KBM-7 (cell line): ENCODE results near the gene RTP5.
"Not testable (repeated sequence)": the region's sequence is repeated elsewhere in the genome, so short reads cannot be mapped to it uniquely, and the experiment has no call there.

ENCODE experiments used
- DNase-seq: peaks from one replicate; pipeline ENCODE4 v3.0.0-alpha.2; 2015
- in situ Hi-C: fragments of 300-500 bp; cut with MboI; formaldehyde crosslinking; loops from 2 replicates; pipeline ENCODE4 v1.14.3; 2020; ENCODE audit warnings: low sequenced_read_pairs, low pct_unique_long_range_greater_than_20kb, mixed read lengths

Gene RTP5

DNA sequence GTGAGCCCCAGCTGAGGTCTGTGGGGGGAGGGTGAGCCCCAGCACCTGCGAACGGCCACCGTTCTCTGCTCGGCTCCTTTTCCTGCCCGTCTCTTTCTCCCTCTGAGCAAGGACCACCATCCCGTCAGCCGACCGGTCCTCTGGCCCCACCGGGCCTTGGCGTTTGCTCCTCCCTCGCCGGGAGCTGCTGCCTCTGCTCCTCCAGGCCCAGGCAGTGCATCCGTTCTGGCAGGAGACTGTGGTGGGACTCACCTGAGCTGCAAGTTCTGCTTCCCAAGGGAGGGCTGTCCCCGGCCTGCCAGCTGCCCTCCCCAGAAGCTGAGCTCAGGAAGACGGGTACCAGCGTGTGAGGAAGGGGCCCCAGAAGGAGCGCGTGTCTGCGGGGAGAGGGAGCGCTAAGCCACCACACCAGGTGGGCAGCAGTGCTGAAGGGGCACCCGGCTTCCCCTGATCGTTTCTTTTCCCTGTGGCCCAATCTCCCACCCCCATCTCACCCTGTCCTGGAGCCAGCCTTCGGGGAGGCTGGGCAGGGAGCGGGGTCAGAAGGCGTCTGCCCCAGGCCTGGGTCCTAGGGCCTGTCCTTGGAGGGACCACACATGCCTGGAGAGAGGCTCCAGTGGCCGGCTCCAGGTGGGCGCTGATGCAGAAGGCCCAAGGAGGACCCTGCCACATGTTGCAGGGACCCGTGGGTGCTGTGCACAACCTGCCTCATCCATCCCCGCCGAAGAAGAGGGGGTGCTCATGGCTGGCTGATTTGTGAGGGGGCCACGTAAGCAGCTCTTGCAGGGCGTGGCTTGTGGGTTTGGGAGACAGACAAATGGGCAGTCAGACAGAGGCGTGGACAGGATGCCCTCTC lies 2.5 kb upstream of the RTP5 start:
- in situ Hi-C loops = no loop called here
- DNase-seq = no peak

DNA sequence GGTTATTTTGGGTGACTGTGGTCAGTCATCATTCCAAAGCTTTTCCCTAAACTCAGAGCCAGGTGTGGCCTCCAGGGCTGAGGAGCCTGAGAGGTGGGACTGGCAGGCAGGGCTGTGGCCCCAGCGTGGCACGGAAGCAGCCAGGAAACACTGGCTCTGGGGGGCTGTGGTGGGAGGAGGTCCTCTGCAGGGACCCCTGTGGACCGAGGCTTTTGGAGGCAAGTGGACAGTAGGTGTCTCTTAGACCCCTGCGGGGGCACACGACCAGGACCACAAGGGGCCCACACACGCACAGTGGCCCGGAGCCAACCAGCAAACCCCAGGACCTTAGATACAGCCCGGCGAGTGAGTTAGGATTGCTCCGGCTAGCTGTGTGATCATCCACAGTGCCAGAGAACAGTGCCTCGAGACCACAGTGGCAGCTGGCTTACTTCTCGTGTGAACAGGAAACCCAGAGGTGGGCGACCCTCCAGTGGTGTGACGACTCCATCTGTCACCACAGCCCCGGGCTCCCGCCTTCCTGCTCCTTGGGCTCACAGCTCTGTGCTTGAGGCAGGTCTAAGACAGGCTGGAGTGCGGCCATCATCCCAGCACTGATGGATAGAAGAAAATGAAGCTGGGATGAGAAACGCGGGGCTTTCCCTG lies 1.6 kb upstream of the RTP5 start:
- DNase-seq = no peak
- in situ Hi-C loops = no loop called here

DNA sequence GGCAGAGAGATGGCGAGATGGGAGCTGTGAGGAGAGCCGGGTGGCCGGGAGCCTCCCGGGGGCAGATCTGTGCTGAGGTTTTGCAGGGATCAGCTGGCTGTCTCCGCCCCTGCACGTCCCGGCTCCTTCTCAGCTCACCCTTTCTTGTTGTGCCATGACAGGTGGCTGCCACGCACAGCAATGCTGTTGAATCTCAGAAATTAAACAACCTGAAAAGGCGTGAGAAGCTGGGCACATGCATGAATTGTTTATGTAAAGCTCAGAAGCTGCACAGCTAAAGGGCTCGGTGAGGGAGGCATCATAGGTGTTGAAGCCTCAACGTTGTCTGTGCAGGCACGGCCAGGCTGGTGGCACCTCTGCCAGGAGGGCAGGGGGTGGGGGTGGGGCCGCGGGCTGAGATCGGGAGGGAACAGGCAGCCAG lies 858 bp upstream of the RTP5 start:
- in situ Hi-C loops = no loop called here
- no peak for DNase-seq

DNA sequence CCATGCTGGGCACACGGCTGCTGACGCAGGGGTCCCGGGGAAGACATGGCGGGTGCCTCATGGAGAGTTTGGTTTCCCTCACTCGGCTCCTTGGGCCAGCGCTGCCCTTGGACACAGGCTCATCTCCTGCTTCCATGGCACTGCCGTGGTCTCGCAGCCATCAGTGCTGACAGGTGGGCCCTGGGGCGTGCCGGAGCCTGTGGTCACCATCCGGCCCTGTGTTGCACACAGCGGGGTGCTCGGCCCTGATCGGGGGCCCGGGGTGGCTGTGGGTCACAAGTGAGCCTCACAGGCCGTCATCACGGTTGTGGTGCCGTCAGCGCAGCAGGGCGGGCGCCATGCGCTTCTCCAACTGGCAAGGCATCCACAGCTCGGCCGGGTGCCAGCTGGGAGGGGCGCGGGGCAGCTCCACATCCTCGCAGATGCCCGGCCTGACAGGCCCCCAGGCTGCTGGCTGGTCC lies 582 bp downstream of the RTP5 start:
- DNase-seq = no peak
- in situ Hi-C loops = no loop called here

DNA sequence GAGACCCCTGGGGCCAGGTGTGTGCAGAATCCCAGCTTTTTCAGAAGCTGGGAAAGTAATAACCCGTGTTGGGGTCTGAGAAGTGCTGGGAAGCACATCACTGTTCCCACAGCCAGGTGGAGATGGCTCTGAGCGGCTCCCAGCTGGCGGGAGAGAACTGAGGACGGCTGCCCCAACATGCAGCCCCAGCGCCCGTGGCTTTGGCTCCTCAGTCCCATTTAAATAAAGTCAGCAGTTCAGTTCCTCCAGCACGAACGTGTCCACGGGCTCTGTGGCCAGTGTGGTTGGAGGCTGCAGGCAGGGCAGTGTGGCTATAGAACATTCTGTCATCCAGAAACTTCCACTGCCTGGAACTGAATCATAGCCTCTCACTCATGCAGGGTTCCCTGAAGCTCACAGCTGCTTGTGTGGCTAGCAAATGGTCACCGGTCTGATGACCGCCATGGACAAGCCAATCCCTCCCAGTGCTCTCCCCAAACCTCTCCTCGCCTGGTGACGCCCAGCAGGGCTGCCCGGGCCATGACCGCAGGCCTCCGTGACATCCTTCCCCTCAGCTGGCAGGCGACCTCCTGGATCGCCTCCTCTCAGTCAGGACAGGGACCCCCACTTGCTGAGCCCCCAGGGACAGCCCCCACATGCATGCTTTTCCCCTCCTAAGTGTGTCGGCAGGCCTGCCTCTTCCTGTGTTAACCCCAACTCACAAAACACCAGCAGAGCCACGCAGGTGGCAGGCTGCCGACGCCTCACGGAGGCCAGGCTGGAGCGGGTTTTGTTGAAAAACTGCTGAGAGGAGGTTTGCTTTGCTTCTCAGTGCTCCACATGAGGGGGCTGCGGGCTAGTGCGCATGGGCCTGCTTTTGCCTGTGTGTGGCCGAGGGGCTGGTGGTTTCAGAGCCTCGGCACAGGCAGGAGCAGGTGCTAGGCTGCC lies 1.3 kb downstream of the RTP5 start:
- DNase-seq = no peak
- in situ Hi-C loops = no loop called here

DNA sequence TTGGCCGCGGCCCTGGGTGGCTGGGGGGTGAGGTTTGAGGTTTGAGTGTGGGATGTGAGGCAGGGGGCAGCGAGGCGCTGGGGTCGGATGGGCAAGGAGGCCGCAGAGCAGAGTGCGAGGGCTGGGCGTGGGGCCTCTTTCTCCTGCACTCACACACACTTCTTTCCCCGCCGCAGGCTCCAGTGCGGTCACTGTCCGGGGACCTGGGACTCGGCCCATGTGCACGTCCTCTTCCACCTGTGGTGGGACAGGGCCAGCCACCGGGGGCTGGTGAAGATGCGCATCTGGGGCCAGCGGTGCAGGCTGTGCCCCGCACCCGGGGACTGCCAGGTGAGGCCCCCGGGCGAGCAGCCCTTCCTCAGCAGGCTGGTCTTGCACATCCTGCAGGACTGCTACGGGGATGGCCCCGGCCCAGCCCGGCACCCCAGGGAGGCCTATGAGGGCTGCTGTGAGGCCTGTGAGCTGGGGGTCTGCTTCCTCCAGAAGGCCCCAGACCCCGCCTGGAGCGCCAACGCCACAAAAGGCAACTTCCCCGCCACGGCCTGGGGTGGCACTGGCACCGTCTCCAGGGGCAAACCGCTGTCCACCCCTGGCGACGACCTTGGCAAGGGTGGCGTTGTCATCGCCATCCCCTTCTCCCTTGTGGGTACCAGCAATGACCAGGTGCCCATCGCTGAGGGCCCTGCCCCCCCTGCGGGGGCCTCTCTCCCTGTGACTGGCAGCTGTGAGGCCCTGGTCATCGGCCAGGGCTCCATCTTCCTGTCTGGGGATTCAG lies 2.2 kb downstream of the RTP5 start:
- in situ Hi-C loops = no loop called here
- no peak for DNase-seq

DNA sequence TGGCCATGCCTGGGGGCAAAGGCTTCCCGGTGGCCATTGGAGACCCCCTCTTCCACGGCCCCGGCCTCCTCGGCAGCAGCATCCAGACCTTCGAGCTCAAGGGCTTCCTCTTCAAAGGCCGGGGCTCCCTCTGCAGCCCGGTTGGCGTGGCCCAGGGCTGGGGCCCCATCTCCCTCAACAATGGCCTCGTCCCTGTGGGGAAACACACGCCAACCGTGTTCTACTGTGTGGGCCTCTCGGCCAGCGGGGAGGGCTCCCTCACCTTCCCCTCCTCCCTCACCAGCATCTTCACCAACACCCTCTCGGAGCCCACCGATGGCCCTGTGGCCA lies 2.7 kb downstream of the RTP5 start:
- DNase-seq = no peak
- in situ Hi-C loops = no loop called here

DNA sequence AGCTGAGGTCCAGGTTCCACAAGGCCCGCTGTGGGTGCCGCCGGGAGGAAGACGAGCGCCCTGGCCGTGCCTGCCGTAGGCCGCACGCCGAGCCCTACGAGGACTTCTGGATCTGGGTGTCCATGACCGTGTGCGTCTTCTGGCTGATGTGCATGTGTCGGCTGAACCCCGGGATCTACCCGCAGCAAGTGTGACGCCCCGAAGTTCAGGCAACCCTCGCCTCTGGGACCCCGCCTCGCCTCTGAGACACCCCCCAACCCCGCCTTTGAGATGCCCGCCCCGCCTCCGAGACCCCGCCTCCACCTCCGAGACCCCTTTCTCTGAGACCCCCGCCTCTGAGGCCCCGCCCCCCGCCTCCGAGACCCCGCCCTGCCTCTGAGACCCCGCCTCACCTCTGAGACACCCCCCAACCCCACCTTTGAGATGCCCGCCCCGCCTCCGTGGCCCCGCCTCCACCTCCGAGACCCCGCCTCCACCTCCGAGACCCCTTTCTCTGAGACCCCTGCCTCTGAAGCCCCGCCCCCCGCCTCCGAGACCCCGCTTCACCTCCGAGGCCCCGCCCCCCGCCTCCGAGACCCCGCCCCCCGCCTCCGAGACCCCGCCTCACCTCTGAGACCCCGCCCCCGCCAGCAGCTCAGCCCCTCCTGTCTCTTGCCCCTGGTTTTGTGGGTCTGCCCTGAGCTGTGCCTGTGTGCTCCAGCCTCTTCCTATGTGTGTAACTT lies 3.7 kb downstream of the RTP5 start:
- in situ Hi-C loops = no loop called here
- DNase-seq = no peak

DNA sequence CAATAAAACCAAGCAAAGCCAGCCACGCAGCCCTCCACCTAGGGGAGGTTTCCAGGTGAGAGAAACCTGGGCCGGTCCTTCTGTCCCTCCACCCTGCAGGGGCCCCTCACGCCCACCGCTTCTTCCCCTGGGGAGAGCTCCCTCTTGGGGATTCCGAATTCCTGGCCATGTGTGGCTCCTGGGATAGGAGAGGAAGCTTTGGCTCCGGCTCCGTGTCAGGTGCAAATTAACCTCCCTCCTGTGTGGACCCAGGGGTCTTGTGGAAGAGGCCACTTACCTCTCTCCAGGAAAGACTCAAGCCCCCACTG lies 4.2 kb downstream of the RTP5 start:
- in situ Hi-C loops = no loop called here

DNA sequence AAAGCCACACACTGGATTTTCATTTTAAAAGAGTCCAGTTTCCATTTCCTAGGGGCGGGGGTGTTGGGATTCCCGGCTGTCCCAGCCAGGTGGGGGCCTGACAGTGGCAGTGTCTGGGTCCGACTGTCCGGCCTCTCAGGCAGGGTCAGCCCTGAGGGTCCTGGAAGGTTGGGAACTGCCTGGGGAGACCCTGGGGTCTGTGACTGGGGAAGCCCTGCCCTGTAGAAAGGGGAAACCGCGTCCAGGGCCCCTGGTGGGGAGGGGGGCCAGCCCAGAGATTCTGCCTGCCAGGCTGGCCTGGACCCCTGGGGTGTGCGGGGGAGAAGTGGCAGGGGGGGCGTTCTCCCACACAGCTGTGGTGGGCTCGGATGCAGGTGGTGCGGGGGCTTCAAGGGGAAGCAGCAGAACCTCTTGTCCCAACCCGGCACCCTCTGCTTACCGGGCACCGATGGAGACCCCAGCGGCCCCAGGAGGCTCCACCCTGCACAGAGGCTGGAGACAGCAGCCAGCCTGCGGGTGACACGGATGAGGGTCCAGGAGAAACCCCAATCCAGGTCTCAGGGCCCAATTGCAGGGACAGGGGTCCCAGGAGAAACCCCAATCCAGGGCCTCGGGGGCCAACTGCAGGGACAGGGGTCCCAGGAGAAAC lies 4.9 kb downstream of the RTP5 start:
- in situ Hi-C loops = no loop called here

More for the DNA sequence above, 4.2 kb downstream of the RTP5 start:
- no peak for DNase-seq

DNA sequence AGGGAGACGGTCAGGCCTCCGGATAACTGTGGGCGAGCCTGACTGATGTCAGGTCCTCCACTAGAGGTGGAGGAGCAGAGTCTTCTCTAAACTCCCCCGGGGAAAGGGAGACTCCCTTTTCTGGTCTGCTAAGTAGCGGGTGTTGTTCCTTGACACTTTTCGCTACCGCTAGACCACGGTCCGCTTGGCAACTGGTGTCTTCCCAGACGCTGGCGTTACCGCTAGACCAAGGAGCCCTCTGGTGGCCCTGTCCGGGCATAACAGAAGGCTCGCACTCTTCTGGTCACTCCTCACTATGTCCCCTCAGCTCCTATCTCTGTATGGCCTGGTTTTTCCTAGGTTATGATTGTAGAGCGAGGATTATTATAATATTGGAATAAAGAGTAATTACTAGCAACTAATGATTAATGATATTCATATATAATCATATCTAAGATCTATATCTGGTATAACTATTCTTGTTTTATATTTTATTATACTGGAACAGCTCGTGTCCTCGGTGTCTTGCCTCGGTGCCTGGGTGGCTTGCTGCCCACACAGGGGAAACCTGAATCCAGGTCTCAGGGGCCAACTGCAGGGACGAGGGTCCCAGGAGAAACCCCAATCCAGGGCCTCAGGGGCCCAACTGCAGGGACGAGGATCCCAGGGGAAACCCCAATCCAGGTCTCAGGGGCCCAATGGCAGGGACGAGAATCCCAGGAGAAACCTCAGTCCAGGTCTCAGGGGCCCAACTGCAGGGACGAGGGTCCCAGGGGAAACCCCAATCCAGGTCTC lies 6.4 kb downstream of the RTP5 start:
- DNase-seq = peak; percentile 65
- in situ Hi-C loops = not testable (repeated sequence)

More for the DNA sequence above, 4.9 kb downstream of the RTP5 start:
- no peak for DNase-seq

DNA sequence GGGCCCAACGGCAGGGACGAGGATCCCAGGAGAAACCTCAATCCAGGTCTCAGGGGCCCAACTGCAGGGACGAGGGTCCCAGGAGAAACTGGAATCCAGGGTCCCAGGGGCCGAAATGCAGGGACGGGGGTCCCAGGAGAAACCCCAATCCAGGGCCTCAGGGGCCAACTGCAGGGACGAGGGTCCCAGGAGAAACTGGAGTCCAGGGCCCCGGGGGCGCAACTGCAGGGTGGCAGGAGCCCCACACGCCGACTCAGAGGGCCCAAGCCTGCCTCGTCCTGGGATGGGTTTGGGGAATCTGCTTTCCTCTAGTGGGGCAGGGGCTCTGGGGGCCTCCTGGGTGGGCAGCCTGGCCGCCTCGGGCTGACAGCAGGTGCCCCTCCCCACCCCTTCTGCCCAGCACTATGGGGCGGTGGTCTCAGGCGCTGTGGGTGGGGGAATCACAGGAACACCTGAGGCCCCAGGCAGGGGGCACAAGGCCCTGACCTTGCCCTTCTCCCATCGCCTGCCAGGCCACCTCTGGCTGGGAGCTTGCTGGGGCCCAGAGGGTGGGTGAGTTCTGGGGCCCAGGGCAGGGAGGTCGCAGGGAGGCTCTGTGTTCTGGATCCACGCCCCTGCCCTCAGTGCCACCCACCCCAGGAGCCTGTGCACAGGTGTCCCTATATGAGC lies 7.1 kb downstream of the RTP5 start:
- in situ Hi-C loops = no loop called here

DNA sequence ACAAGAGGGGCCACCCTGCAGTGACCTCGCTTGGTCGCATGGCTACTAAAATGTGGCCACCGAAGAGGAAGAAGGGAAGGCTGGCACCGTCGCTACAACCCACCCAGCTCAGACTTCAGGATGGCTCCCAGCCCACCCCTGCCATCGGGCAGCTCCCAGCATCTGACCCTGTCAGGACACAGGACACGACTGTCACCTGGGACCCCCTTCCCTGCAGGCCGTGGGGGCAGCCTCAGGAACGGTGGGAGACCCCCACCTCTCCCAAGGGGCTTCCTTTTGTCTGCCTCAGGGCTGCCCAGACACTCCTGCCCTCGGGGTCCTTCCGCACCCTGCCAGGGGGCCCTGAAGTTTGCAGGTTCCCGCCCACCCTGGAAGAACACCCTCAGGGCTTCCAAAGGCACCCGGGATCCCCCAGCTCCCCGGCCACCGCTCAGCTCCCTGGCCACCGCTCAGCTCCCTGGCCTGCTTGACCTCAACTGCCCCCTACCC lies 7.7 kb downstream of the RTP5 start:
- in situ Hi-C loops = no loop called here
- no peak for DNase-seq

More for the DNA sequence above, 7.1 kb downstream of the RTP5 start:
- DNase-seq = no peak

DNA sequence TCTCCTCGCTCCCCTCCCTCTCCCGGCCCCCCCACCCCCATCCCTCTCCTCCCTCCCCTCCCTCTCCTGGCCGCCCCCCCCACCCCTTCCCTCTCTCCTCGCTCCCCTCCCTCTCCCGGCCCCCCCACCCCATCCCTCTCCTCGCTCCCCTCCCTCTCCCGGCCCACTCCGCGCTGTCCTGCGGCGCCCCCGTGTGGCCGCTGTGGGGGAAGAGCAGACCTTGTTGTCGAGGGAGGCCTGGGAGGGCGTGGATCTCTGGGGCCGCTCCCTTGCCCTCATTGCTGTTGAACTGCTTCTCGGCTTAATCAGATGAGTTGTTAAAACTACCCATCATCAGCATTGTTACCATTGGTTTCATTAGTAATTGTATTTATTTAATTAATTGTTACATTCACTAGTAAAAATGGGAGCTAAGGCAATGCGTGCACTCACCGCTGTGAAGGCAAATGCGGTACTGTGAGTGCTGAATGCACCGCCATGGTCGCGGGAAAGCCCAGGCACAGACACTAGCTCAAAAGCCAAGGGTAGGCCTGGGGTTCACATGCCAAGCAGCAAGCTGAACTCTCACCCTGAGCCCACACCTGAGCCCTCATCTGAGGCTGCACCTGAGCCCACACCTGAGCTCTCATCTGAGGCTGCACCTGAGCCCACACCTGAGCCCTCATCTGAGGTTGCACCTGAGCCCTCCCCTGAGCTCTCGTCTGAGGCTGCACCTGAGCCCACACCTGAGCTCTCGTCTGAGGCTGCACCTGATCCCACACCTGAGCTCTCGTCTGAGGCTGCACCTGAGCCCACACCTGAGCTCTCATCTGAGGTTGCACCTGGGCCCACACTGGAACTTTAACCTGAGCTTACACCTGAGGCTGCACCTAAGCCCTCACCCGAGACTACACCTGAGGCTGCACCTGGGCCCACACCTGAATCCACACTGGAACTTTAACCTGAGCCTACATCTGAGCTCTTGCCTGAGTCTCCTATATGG lies 8.8 kb downstream of the RTP5 start:
- in situ Hi-C loops = no loop called here
- DNase-seq = peak; percentile 73

DNA sequence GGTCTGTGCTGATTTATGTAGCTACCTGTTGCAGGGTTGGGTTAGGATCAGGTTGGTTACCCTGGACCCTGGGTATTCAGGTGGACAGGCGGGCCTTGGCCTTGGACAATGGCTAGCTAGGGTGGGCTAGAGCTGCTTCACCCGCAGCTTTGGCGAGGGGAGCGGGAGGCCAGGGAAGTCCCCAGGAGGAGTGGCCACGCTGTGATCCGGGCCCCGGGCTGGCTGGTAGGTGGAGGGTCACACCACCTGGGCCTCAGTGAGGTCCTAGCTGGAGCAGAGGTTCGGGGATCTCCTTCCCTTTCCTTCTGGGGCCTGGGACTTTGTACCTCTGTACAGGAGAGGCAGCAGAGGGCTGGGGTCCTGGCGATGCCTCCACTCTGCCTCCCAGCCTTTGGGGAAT lies 9.8 kb downstream of the RTP5 start:
- in situ Hi-C loops = no loop called here
- DNase-seq = no peak
